WTC11 (cell line): Measurements from ENCODE around the gene SPATA32. TPM values are rescaled to one million over a fixed set of nuclear protein-coding genes. Genes with fewer than 3 reads are reported as not detected.

Source experiments
- ATAC-seq: fragments of 200-7000 bp; cut with Tn5 transposase; 2 replicates; pipeline ENCODE4 v1.10.0; 2021; ENCODE audit warnings: mild to moderate bottlenecking, moderate library complexity
- CTCF ChIA-PET: fragments of 300-600 bp; sonication (Branson Sonifier 250); formaldehyde crosslinking; loops from one replicate; lab custom pipeline; 2021; ENCODE audit warnings: antibody characterized with exemption; lab: Charles Lee
- POLR2A ChIA-PET: fragments of 350-600 bp; sonication (Branson Sonifier 250); formaldehyde crosslinking; loops from one replicate; lab custom pipeline; 2021; ENCODE audit warnings: antibody characterized with exemption; lab: Charles Lee
- DNase-seq: peaks from one replicate; pipeline ENCODE4 v3.0.0; 2021; ENCODE audit warnings: low spot score
- H3K27ac Mint-ChIP-seq: 2 replicates; pipeline ENCODE4 v1.8.0; 2021; ENCODE audit warnings: mixed read lengths
- H3K27me3 Mint-ChIP-seq: 2 replicates; pipeline ENCODE4 v1.8.0; 2021; ENCODE audit warnings: low read depth, mild to moderate bottlenecking, moderate library complexity, mixed read lengths
- H3K36me3 Mint-ChIP-seq: 2 replicates; pipeline ENCODE4 v1.8.0; 2021; ENCODE audit warnings: mixed read lengths
- H3K4me1 Mint-ChIP-seq: 2 replicates; pipeline ENCODE4 v1.8.0; 2022; ENCODE audit warnings: mixed read lengths
- H3K4me3 Mint-ChIP-seq: 2 replicates; pipeline ENCODE4 v1.8.0; 2021; ENCODE audit warnings: mild to moderate bottlenecking, moderate library complexity, mixed read lengths
- H3K9me3 Mint-ChIP-seq: 2 replicates; pipeline ENCODE4 v1.8.0; 2021; ENCODE audit warnings: mixed read lengths
- ATF6 ChIP-seq: sonication (generic); formaldehyde crosslinking; IDR thresholded peaks from 2 replicates; pipeline ENCODE4 v1.8.1; 2023; ENCODE audit warnings: mild to moderate bottlenecking, missing genetic modification reagents
- CBFB ChIP-seq: sonication (generic); formaldehyde crosslinking; IDR thresholded peaks from 2 replicates; pipeline ENCODE4 v1.8.1; 2022; ENCODE audit warnings: mild to moderate bottlenecking, low read depth, missing genetic modification reagents
- E2F1 ChIP-seq: sonication (generic); formaldehyde crosslinking; IDR thresholded peaks from 2 replicates; pipeline ENCODE4 v1.8.0; 2022; ENCODE audit warnings: mild to moderate bottlenecking, missing genetic modification reagents
- E2F5 ChIP-seq: sonication (generic); formaldehyde crosslinking; IDR thresholded peaks from 2 replicates; pipeline ENCODE4 v1.8.1; 2022; ENCODE audit warnings: mild to moderate bottlenecking, moderate library complexity, missing genetic modification reagents
- ERG ChIP-seq: fragments of 250-450 bp; sonication (Bioruptor Pico); IDR thresholded peaks from 2 replicates; pipeline ENCODE4 v1.8.0; 2021; ENCODE audit warnings: mild to moderate bottlenecking
- FOXJ3 ChIP-seq: sonication (generic); formaldehyde crosslinking; IDR thresholded peaks from 2 replicates; pipeline ENCODE4 v1.9.0; 2021; ENCODE audit warnings: missing genetic modification reagents, mild to moderate bottlenecking, borderline replicate concordance
- GABPB1 ChIP-seq: sonication (generic); formaldehyde crosslinking; IDR thresholded peaks from 2 replicates; pipeline ENCODE4 v1.8.1; 2023; ENCODE audit warnings: mild to moderate bottlenecking, missing genetic modification reagents
- GTF2I ChIP-seq: fragments of 250-450 bp; sonication (Bioruptor Pico); conservative IDR thresholded peaks from 2 replicates; pipeline ENCODE4 v1.4.0; 2021; ENCODE audit warnings: mild to moderate bottlenecking
- HMGA2 ChIP-seq: fragments of 250-450 bp; sonication (Bioruptor Pico); IDR thresholded peaks from 2 replicates; pipeline ENCODE4 v1.4.0; 2021; ENCODE audit warnings: mild to moderate bottlenecking, moderate library complexity
- HMGXB4 ChIP-seq: sonication (generic); formaldehyde crosslinking; IDR thresholded peaks from 2 replicates; pipeline ENCODE4 v1.8.1; 2023; ENCODE audit warnings: mild to moderate bottlenecking, moderate library complexity, missing genetic modification reagents
- NFATC4 ChIP-seq: fragments of 250-450 bp; sonication (Bioruptor Pico); IDR thresholded peaks from 2 replicates; pipeline ENCODE4 v1.9.0; 2021; ENCODE audit warnings: mild to moderate bottlenecking
- NR1H2 ChIP-seq: sonication (generic); formaldehyde crosslinking; IDR thresholded peaks from 2 replicates; pipeline ENCODE4 v1.9.0; 2021; ENCODE audit warnings: mild to moderate bottlenecking, moderate library complexity, missing genetic modification reagents
- NR3C1 ChIP-seq: sonication (generic); formaldehyde crosslinking; conservative IDR thresholded peaks from 2 replicates; pipeline ENCODE4 v1.8.1; 2023; ENCODE audit warnings: low read depth, mild to moderate bottlenecking, missing genetic modification reagents
- PRRX2 ChIP-seq: fragments of 250-450 bp; sonication (Bioruptor Pico); IDR thresholded peaks from 2 replicates; pipeline ENCODE4 v1.8.0; 2021; ENCODE audit warnings: mild to moderate bottlenecking
- RORB ChIP-seq: fragments of 250-450 bp; sonication (Bioruptor Pico); IDR thresholded peaks from 2 replicates; pipeline ENCODE4 v1.9.0; 2021; ENCODE audit warnings: mild to moderate bottlenecking
- TEAD4 ChIP-seq: sonication (generic); formaldehyde crosslinking; IDR thresholded peaks from 2 replicates; pipeline ENCODE4 v1.8.0; 2022; ENCODE audit warnings: mild to moderate bottlenecking, missing genetic modification reagents
- ZMAT4 ChIP-seq: fragments of 250-450 bp; sonication (Bioruptor Pico); IDR thresholded peaks from 2 replicates; pipeline ENCODE4 v1.9.0; 2021; ENCODE audit warnings: mild to moderate bottlenecking
- ZNF219 ChIP-seq: sonication (generic); formaldehyde crosslinking; IDR thresholded peaks from 2 replicates; pipeline ENCODE4 v1.8.0; 2023; ENCODE audit warnings: missing genetic modification reagents, mild to moderate bottlenecking, borderline replicate concordance
- ZNF232 ChIP-seq: sonication (generic); formaldehyde crosslinking; IDR thresholded peaks from 2 replicates; pipeline ENCODE4 v1.8.0; 2022; ENCODE audit warnings: mild to moderate bottlenecking, missing genetic modification reagents
- total RNA-seq: library from RNA; stranded (reverse); gene quantifications from 3 replicates; pipeline ENCODE4 v1.2.3, GENCODE V29; 2021

The SPATA32 gene
- total RNA-seq, 1 experiment from 2014 or later = 0.15 TPM

GRCh38 chr17:45283711-45284110 is 21.8 kb upstream of the SPATA32 start:
- Mint-ChIP-seq H3K4me3 (no peak overlapping the region), H3K27ac (peak overlapping the region; percentile 48), H3K9me3 (no peaks in the 10 kb centered on the region), H3K36me3 (peaks cover 13% of the 10 kb centered on the region), H3K4me1 (no peaks in the 10 kb centered on the region), H3K27me3 (no peaks in the 10 kb centered on the region)
- TF ChIP-seq TEAD4 (CRISPR knock-in tag) = no peak
- POLR2A ChIA-PET = no interaction called here
- CTCF ChIA-PET = interaction anchor here (0.6 to 1.7 kb wide), 25 partner anchors 8 to 148 kb away, joined by 3 to 16 read pairs (median 4); partner anchors contain the start of genes ACBD4 and MAP3K14
- ATAC-seq (no peak), DNase-seq (no peak)

- CTCF ChIA-PET = interaction anchor here (0.8 to 1.7 kb wide), 14 partner anchors 8 to 127 kb away, joined by 3 to 16 read pairs (median 6); partner anchors contain the start of gene MAP3K14
- DNase-seq (no peak), ATAC-seq (no peak)
- Mint-ChIP-seq H3K27ac (no peak overlapping the region; the same call in 1 of the 2 replicates), H3K4me1 (no peaks in the 10 kb centered on the region), H3K36me3 (peaks cover 13% of the 10 kb centered on the region), H3K9me3 (no peaks in the 10 kb centered on the region), H3K4me3 (no peak overlapping the region), H3K27me3 (no peaks in the 10 kb centered on the region)
- TF ChIP-seq HMGA2 (CRISPR knock-in tag) (no peak), FOXJ3 (CRISPR knock-in tag) (no peak), NR3C1 (CRISPR knock-in tag) (no peak)
- POLR2A ChIA-PET = no interaction called here
Observed at GRCh38 chr17:45282683-45283644, 21.1 kb upstream of the SPATA32 start.

GRCh38 chr17:45279898-45280297 is 18.0 kb upstream of the SPATA32 start:
- no peak for DNase-seq
- TF ChIP-seq GABPB1 (CRISPR knock-in tag) (no peak), NR3C1 (CRISPR knock-in tag) (no peak)
- TF ChIP-seq, all 79 proteins: peak for 0
- H3K27me3 Mint-ChIP-seq = no peaks in the 10 kb centered on the region
- ATAC-seq = no peak
- no peak overlapping the region for H3K4me3 Mint-ChIP-seq
- CTCF ChIA-PET = interaction anchor here (0.6 to 0.7 kb wide), 2 partner anchors 37 to 94 kb away, joined by 3 to 4 read pairs; no protein-coding TSS in a partner anchor
- peaks cover 4% of the 10 kb centered on the region for H3K4me1 Mint-ChIP-seq
- H3K27ac Mint-ChIP-seq = no peak overlapping the region
- no peaks in the 10 kb centered on the region for H3K9me3 Mint-ChIP-seq
- POLR2A ChIA-PET = no interaction called here
- peaks cover 7% of the 10 kb centered on the region for H3K36me3 Mint-ChIP-seq

GRCh38 chr17:45277992-45278391 is 16.1 kb upstream of the SPATA32 start:
- no peak for ATAC-seq
- no peaks in the 10 kb centered on the region for H3K9me3 Mint-ChIP-seq
- peaks cover 2% of the 10 kb centered on the region; the same call in 1 of the 2 replicates for H3K36me3 Mint-ChIP-seq
- no peaks in the 10 kb centered on the region for H3K27me3 Mint-ChIP-seq
- ChIA-PET POLR2A (interaction anchor here (0.5 kb wide), 1 partner anchor 572 kb away, joined by 3 read pairs; no protein-coding TSS in a partner anchor), CTCF (interaction anchor here (0.8 to 4.4 kb wide), 39 partner anchors 9 to 505 kb away, joined by 3 to 81 read pairs (median 9); partner anchors contain the start of genes ACBD4, HEXIM2 and MAP3K14)
- no peak overlapping the region for H3K27ac Mint-ChIP-seq
- peaks cover 10% of the 10 kb centered on the region for H3K4me1 Mint-ChIP-seq
- DNase-seq = no peak
- no peak overlapping the region for H3K4me3 Mint-ChIP-seq
- TF ChIP-seq HMGXB4 (CRISPR knock-in tag) (no peak), ATF6 (no peak), E2F5 (CRISPR knock-in tag) (no peak), ZNF232 (CRISPR knock-in tag) (no peak), ZNF219 (CRISPR knock-in tag) (no peak), GTF2I (CRISPR knock-in tag) (no peak), NR1H2 (CRISPR knock-in tag) (no peak), FOXJ3 (CRISPR knock-in tag) (no peak), PRRX2 (CRISPR knock-in tag) (no peak), E2F1 (no peak), ERG (CRISPR knock-in tag) (no peak), RORB (CRISPR knock-in tag) (no peak), NFATC4 (CRISPR knock-in tag) (no peak), CBFB (no peak), ZMAT4 (no peak)
